Keratinocyte (primary cell): ENCODE measurements around the gene S100A12.

Source experiments
- CTCF ChIP-seq, 3 experiments: IDR thresholded peaks in 1 of 3; conservative IDR thresholded peaks in 1 of 3; optimal IDR thresholded peaks in 1 of 3; 2 replicates in 2 of 3; 3 replicates in 1 of 3; pipeline versions ENCODE3 to v1.5.1; 2011; ENCODE audit warnings: low read length in 3 of 3, mild to moderate bottlenecking in 3 of 3, moderate library complexity in 2 of 3, control low read depth in 1 of 3, inconsistent platforms in 1 of 3; ENCODE audit not compliant: insufficient read depth in 2 of 3; ENCODE audit errors: extremely low read depth in 1 of 3
- EZH2 ChIP-seq: IDR thresholded peaks from one replicate; pipeline ENCODE4 v1.6.1; 2012; ENCODE audit warnings: inconsistent platforms, mild to moderate bottlenecking, low read length, moderate library complexity

GRCh38 chr1:153339802-153340201, 35.6 kb downstream of the S100A12 start:
- TF ChIP-seq CTCF (optimal IDR thresholded peaks at IDR 0.05 in 1 of 3, IDR thresholded peaks at IDR 0.05 in 1 of 3, conservative IDR thresholded peaks at IDR 0.05 in 1 of 3; ENCODE audit: extremely low read depth in 1 of 3, insufficient read depth in 2 of 3, low read length in 3 of 3) (no peak), EZH2 (no peak)
